Pulmonary artery endothelial cell (primary cell): Measurements from ENCODE around the gene CSNK1A1. TPM values are rescaled to one million over a fixed set of nuclear protein-coding genes. Genes with fewer than 3 reads are reported as not detected.
"Not testable (repeated sequence)": the region's sequence is repeated elsewhere in the genome, so short reads cannot be mapped to it uniquely, and the experiment has no call there.

ENCODE experiments used
- DNase-seq: peaks from one replicate; pipeline ENCODE4 v3.0.0-alpha.2; 2011; ENCODE audit warnings: low read depth, low spot score
- total RNA-seq: library from RNA; depleted of rRNA; stranded (reverse); fragments of >200 nt; gene quantifications from 2 replicates; pipeline ENCODE4 v1.2.3, GENCODE V29; 2014

Gene CSNK1A1
- total RNA-seq, result 454 and 486 TPM in 2 replicates

- DNase-seq, result peak; percentile 94
Measured at GRCh38 chr5:149551227-149552037, at the start of gene CSNK1A1. TSS of gene CSNK1A1 (minus strand) at chr5:149551439. CDS start at chr5:149550964, 475 bp downstream.

DNA sequence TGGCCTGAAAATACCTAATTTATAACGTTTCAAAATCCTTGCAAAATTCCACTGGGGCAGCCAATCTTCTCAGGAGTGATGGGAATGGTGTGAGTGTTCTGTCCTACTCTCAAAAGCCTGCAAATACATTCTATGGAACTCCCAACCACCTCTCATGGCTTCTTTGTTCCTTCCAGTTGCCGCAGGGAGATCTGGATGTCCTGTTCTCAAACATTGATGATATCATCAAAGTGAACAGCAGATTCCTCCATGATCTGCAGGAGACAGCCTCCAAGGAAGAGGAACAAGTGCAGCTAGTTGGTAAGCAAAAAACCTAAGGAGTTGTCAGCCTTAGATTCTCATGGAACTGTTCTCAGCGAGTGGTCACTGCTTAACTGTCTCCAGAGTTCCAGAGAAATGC lies 49.7 kb upstream of the CSNK1A1 start:
- DNase-seq, result no peak

GRCh38 chr5:149599375-149599774 lies 48.1 kb upstream of the CSNK1A1 start:
- DNase-seq, result no peak

DNA sequence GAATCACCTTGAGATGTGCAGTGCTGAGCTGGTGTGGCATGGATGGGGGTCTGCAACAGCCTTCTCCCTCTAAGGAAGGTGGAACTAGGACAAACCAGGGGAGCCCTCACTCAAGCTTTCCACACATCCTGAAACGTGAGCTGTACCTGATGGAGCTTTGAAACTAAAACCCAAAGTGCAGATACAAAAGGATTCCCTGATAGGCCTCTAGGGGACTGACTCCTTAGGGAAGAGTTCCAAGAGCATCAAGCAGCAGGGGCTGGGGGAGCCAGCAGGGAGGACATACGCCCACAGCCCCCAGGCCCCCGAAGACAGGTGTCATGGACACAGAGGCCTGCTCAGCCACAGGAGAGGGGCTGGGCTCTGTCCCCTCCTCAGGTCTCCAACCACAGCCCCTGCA lies 47.7 kb upstream of the CSNK1A1 start:
- no peak for DNase-seq

- DNase-seq, result not testable (repeated sequence)
Measured at GRCh38 chr5:149598234-149598633, 47.0 kb upstream of the CSNK1A1 start.

- no peak for DNase-seq
Measured at GRCh38 chr5:149597618-149598017, 46.4 kb upstream of the CSNK1A1 start.

GRCh38 chr5:149596712-149597111 lies 45.5 kb upstream of the CSNK1A1 start:
- peak; percentile 68 for DNase-seq

GRCh38 chr5:149595105-149595504 lies 43.9 kb upstream of the CSNK1A1 start:
- not testable (repeated sequence) for DNase-seq

DNA sequence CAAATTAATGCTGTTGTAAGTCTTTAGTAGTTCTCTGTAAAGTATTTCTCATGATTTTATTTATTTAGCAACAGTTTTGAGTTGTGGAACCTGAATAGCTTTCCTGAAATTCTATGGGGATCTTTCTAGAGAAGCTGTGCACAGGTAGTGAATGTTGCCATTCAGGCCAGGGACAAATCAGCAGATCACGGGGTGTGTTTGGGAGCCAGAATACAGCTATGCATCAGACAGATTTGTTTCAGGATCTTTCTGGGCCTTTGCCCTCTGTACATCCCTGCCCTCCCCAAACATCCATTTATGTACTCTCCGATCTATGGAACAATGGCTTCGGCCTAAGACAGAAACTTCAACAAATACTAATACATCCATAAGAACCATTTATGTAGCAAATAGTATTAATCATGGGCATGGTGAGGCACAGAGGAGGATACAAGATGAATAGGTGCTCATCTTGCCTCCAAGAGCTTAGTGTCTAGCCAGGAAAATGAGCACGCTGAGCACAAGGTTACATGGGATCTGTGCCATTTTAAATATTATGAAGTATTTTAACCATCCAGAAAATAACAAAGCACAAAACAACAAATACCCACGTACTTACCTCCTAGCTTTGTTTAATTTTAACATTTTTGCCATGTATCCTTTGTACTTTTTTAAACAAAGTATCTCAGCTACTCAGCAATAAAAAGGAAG lies 43.1 kb upstream of the CSNK1A1 start:
- no peak for DNase-seq

DNA sequence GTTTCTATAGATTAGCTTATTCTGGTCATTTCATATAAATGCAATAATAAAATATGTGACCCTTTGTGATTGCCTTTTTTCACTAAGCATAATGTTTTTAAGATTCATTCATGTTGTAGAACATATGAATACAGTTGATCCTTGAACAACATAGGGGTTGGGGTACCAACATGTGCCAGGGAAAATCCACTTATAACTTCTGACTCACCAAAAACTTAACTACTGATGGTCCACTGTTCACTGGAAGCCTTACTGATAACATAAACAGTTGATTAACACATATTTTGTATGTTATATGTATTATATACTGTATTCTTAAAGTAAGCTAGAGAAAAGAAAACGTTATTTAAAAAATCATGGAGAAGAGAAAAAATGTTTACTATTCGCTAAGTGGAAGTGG lies 42.1 kb upstream of the CSNK1A1 start:
- no peak for DNase-seq

DNA sequence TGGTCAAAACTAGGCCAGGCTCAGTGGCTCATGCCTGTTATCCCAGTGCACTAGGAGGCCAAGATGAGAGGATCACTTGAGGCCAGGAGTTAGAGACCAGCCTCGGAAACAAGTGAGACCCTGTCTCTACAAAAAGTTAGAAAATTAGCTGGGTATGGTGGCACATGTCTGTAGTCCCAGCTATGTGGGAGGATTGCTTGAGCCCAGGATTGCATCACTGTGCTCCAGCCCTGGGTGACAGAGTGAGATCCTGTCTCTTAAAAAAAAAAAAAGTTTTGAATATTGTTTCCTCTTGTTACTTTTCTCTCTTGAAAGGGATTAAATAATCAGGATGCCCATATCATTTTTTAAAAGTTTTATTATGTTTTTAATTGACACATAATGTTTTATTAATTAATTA lies 37.7 kb upstream of the CSNK1A1 start:
- no peak for DNase-seq

DNA sequence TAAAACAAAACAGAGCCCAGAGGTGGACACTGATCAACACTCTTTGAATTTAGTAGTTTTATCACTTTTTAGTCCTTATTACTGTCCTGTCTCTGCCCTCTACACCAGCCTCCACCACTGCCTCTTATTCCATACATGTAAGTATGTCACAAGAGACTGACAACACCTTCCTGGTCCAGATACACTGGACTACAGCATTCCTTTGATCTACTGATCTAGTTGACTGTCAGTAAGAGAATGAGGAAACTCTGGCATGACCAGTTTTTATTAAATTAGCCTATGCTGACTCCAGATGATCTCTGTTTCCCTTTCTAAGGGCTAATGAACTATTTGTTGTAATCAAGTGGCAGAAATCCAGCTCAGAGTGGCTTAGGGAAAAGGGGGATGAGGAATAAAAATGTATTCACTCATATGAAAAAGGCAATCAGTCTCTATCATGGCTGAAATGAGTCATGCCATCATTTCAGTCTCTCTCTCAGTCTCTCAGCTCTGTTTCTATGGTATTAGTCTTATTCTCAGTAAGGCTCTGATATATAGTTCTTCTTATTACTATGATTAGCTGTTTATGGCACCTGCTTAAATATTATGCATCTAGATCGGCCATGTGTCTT lies 35.6 kb upstream of the CSNK1A1 start:
- no peak for DNase-seq

DNA sequence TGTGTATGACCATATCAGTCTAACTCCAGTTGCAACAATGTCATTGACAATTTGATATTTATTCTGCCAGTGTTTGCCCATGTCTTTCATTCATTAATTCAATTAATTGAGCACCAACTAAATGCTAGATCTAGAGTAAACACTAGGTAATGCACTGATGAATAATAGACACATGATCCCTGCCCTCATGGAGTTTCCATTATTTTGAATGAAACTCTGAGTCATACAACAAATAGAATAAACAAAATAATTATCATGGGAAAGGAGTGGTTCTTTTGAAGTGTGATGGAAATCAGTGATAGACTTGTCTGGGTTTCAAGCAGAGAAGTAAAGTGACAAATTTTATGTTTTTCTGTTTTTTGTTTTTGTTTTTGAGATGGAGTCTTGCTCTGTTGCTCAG lies 34.7 kb upstream of the CSNK1A1 start:
- no peak for DNase-seq

GRCh38 chr5:149584121-149584520 lies 32.9 kb upstream of the CSNK1A1 start:
- no peak for DNase-seq

DNA sequence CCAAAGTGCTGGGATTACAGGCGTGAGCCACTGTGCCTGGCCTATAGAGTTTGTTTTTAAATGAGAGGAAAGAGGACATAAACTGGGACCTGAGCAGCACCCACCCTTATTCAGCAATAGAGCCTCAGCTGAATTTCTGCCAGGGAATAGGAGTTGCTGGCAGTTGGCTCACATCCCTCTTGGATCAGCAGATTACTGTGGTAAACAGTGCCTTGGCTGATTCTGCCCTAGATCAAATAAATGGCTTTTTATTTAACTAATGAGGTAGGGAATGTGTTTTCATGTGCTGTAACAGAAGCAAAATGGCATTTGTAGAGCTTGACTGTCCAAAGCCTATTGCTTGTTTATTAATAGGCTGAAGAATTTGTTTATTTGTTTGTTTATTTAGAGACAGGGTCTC lies 32.2 kb upstream of the CSNK1A1 start:
- no peak for DNase-seq

- peak; percentile 41 for DNase-seq
Measured at GRCh38 chr5:149581931-149582768, 30.9 kb upstream of the CSNK1A1 start.

GRCh38 chr5:149581192-149581861 lies 30.1 kb upstream of the CSNK1A1 start, which contains the start of gene ARHGEF37:
TSS of gene ARHGEF37 (plus strand) at chr5:149581498. CDS start at chr5:149597770, 16,272 bp downstream.
- peak; percentile 60 for DNase-seq

- DNase-seq, result no peak
Measured at GRCh38 chr5:149580808-149581191, 29.6 kb upstream of the CSNK1A1 start.

DNA sequence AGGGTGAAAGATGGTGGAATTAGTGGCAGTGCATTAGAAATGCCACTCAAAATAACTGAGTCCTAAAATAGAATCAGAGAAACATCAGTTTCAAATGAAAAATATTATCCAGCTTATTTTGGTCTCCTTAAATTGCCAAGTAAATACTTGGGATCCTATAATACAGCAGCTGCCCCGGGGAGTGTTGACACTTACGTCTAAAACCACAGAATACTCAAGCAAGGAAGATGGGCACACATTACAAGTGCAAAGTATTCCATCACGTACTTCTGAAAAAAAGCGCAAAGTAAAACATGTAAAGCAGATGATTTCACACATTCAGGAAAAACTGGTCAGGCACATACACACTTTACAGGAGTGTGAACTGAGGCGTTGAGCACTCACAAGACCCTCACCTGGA lies 27.7 kb upstream of the CSNK1A1 start:
- no peak for DNase-seq

GRCh38 chr5:149576021-149576420 lies 24.8 kb upstream of the CSNK1A1 start:
- no peak for DNase-seq

GRCh38 chr5:149575131-149575530 lies 23.9 kb upstream of the CSNK1A1 start:
- DNase-seq, result no peak
